ENCODE data around the gene LIPE.

Gene LIPE

DNA sequence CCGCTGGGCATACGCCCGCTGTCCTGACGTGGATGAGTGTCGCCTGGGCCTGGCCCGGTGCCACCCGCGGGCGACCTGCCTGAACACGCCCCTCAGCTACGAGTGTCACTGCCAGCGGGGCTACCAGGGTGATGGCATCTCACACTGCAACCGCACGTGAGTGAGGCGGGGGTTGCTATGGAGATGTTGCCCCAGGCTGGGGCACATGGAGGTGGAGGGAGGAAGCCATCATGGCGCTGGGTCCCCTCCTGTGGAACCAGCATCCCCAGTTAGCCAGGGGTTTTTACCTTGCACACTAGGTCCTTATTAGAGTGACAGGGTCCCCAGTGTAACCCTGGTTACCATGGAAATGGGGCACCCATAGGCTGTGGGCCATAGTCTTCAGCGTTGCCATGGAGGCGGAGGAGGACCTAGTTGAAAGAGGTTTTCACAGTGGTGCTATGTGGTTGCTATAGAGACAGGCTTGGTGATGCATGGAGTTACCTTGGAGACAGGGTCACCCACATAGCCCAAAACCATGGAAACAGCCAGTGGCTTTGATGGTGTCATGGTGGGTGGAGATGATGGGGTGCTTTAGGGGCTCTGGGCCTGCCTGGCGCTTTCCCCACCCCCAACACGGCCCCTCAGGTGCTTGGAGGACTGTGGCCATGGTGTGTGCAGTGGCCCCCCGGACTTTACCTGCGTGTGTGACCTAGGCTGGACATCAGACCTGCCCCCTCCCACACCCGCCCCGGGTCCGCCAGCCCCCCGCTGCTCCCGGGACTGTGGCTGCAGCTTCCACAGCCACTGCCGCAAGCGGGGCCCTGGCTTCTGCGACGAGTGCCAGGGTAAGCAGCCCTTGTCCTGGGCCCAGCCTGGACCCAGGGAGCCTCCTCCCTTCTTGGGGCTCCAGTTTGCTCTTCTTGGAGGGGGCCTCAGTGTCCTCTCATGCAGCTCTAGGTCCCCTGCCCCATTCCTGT is 74.6 kb downstream of the LIPE start:
- TF ChIP-seq BACH2 (CRISPR knock-in tag; IDR thresholded peaks at IDR 0.05; ENCODE audit: borderline replicate concordance) (no peak), OSR1 (CRISPR knock-in tag; IDR thresholded peaks at IDR 0.05) (no peak), ZC3H10 (CRISPR knock-in tag; IDR thresholded peaks at IDR 0.05) (no peak)
- TF ChIP-seq, protein P1, sequence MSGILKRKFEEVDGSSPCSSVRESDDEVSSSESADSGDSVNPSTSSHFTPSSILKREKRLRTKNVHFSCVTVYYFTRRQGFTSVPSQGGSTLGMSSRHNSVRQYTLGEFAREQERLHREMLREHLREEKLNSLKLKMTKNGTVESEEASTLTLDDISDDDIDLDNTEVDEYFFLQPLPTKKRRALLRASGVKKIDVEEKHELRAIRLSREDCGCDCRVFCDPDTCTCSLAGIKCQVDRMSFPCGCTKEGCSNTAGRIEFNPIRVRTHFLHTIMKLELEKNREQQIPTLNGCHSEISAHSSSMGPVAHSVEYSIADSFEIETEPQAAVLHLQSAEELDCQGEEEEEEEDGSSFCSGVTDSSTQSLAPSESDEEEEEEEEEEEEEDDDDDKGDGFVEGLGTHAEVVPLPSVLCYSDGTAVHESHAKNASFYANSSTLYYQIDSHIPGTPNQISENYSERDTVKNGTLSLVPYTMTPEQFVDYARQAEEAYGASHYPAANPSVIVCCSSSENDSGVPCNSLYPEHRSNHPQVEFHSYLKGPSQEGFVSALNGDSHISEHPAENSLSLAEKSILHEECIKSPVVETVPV (CRISPR knock-in tag; IDR thresholded peaks at IDR 0.05): no peak
- TF ChIP-seq, protein P2, sequence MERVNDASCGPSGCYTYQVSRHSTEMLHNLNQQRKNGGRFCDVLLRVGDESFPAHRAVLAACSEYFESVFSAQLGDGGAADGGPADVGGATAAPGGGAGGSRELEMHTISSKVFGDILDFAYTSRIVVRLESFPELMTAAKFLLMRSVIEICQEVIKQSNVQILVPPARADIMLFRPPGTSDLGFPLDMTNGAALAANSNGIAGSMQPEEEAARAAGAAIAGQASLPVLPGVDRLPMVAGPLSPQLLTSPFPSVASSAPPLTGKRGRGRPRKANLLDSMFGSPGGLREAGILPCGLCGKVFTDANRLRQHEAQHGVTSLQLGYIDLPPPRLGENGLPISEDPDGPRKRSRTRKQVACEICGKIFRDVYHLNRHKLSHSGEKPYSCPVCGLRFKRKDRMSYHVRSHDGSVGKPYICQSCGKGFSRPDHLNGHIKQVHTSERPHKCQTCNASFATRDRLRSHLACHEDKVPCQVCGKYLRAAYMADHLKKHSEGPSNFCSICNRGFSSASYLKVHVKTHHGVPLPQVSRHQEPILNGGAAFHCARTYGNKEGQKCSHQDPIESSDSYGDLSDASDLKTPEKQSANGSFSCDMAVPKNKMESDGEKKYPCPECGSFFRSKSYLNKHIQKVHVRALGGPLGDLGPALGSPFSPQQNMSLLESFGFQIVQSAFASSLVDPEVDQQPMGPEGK (CRISPR knock-in tag; IDR thresholded peaks at IDR 0.05; ENCODE audit: borderline replicate concordance): no peak
- no peak; the same call in 2 of the 3 replicates for ATAC-seq
